BJ (cell line): Measurements from ENCODE around the gene BOD1L1. TPM values are rescaled to one million over a fixed set of nuclear protein-coding genes. Genes with fewer than 3 reads are reported as not detected.

ENCODE experiments used
- CTCF ChIA-PET: fragments of 350-600 bp; formaldehyde crosslinking; extraction: SDS; loops from one replicate; lab custom pipeline; 2021; ENCODE audit warnings: antibody characterized with exemption, inconsistent platforms; lab: Yijun Ruan, JAX
- POLR2A ChIA-PET: fragments of 300-600 bp; sonication (Branson Sonifier 250); formaldehyde crosslinking; extraction: SDS; loops from one replicate; lab custom pipeline; 2021; ENCODE audit warnings: antibody characterized with exemption; lab: Charles Lee
- DNase-seq: peaks from one replicate; pipeline ENCODE4 v3.0.0-alpha.2; 2011; ENCODE audit warnings: low read depth
- H3K27me3 ChIP-seq: 2 replicates; pipeline ENCODE4 v1.6.0; 2011; ENCODE audit warnings: low read length; ENCODE audit not compliant: control insufficient read depth, insufficient read depth
- H3K36me3 ChIP-seq: 2 replicates; pipeline ENCODE4 v1.5.1; 2011; ENCODE audit warnings: low read length; ENCODE audit not compliant: control insufficient read depth, insufficient read depth
- H3K4me3 ChIP-seq: 2 replicates; pipeline ENCODE4 v1.5.1; 2011; ENCODE audit warnings: low read depth, mild to moderate bottlenecking, control low read depth, low read length
- polyA plus RNA-seq: library from polyadenylated mRNA; depleted of rRNA; stranded (reverse); fragments of >200 nt; gene quantifications from 2 replicates; pipeline ENCODE4 v1.2.3, GENCODE V29; 2011
- TF ChIP-seq, protein P1 (sequence below): IDR thresholded peaks from 2 replicates; pipeline ENCODE4 v1.5.1; 2011; ENCODE audit warnings: low read depth, mild to moderate bottlenecking, control low read depth, inconsistent platforms, low read length, moderate library complexity; ENCODE audit not compliant: insufficient read depth

The BOD1L1 gene
- polyA plus RNA-seq, 1 experiment: 8.9 TPM

DNA sequence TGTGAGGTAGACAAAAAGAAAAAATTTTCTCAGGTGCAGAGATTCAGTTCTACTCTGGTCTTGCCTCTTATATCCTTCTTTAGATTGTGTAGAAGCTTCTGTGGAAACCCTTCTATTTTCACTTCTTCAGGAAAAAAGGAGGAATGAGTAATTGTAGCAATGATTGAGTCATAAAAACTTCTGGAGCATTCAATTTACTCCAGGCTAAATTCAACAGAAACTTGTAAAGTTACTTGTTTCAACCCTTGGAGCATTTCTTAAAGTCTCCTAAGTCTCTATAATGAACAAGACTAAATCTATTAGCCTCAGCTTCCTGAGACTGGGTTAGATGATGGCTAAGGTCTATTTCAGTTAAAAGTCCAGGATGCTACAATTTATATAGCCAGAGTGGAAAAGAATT is 29.9 kb downstream of the BOD1L1 start:
- peaks cover 16% of the 10 kb centered on the region for H3K36me3 ChIP-seq
- peak; percentile 18 for DNase-seq
- CTCF ChIA-PET: no interaction called here

DNA sequence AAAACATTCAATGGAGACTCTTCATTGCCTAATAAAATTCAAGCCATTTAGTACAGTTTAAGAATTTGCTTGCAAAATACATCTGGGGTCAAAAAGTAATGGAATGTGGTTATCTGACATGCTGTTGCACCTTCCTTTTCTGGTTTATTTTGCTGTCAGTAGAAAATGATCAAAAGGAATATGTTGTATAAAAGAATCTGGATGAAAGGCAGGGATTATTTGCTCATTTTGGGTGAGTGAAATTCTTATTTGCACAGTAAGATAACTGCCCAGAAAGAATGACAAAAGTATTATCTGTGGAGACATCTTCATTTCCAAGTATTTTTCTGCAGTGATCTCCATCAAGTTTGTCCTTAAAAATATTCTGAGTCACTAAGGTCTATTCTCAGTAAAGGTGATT is 30.4 kb downstream of the BOD1L1 start:
- H3K27me3 ChIP-seq: no peaks in the 10 kb centered on the region
- DNase-seq: no peak
- H3K36me3 ChIP-seq: peaks cover 14% of the 10 kb centered on the region
- POLR2A ChIA-PET: no interaction called here
- TF ChIP-seq, protein P1, sequence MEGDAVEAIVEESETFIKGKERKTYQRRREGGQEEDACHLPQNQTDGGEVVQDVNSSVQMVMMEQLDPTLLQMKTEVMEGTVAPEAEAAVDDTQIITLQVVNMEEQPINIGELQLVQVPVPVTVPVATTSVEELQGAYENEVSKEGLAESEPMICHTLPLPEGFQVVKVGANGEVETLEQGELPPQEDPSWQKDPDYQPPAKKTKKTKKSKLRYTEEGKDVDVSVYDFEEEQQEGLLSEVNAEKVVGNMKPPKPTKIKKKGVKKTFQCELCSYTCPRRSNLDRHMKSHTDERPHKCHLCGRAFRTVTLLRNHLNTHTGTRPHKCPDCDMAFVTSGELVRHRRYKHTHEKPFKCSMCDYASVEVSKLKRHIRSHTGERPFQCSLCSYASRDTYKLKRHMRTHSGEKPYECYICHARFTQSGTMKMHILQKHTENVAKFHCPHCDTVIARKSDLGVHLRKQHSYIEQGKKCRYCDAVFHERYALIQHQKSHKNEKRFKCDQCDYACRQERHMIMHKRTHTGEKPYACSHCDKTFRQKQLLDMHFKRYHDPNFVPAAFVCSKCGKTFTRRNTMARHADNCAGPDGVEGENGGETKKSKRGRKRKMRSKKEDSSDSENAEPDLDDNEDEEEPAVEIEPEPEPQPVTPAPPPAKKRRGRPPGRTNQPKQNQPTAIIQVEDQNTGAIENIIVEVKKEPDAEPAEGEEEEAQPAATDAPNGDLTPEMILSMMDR: no peak
- no peak overlapping the region for H3K4me3 ChIP-seq
- CTCF ChIA-PET: no interaction called here

More for the DNA sequence above, 29.9 kb downstream of the BOD1L1 start:
- TF ChIP-seq, protein P1: no peak
- no peak overlapping the region for H3K4me3 ChIP-seq
- H3K27me3 ChIP-seq: no peaks in the 10 kb centered on the region
- POLR2A ChIA-PET: no interaction called here

DNA sequence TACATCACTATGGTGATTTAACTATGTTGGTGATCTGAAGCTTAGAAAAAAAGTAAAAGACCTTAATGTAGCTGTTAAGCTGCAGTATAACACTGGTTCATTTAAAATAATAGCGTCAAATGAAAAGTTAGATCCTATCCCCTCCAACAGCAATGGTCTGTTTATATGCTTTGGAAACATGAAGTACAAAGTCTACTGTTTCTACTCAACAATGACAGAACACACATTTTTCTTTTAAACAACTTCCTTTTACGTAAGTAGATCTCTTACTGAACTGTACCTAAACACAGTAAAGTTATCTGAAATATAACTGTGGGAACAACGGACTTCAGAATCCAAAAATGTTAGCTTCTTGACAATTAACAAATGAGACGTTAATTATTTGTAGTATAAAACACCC is 35.3 kb downstream of the BOD1L1 start:
- ChIA-PET CTCF (interaction anchor here (1.0 kb wide), 1 partner anchor 8 kb away, joined by 3 read pairs; no protein-coding TSS in a partner anchor), POLR2A (no interaction called here)
- TF ChIP-seq, protein P1: no peak
- DNase-seq: no peak
- Histone ChIP-seq H3K4me3 (no peak overlapping the region), H3K36me3 (peaks cover 7% of the 10 kb centered on the region), H3K27me3 (no peaks in the 10 kb centered on the region)

DNA sequence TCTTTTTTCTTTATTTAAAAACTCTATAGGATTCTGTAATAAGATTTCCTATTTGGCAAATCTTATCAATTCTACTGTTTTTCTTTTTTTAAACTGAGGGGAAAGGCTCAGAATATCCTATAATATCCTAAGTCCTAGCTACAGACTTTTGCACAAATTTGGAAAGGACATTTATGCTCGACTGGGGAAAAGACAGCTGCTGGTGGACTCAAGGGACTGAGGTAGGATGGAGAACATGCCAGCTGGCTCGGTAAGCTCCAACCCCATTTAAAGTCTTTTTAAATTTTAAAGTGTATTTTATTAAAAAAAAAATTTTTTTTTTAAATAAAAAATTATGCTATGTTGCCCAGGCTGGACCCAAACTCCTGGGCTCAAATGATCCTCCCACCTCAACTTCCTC is 36.8 kb downstream of the BOD1L1 start:
- TF ChIP-seq, protein P1: no peak
- H3K4me3 ChIP-seq: no peak overlapping the region
- DNase-seq: no peak
- ChIA-PET POLR2A (no interaction called here), CTCF (interaction anchor here (0.6 to 1.2 kb wide), 2 partner anchors 9 to 102 kb away, joined by 3 to 4 read pairs; no protein-coding TSS in a partner anchor)
- H3K27me3 ChIP-seq: no peaks in the 10 kb centered on the region
- peaks cover 7% of the 10 kb centered on the region for H3K36me3 ChIP-seq

DNA sequence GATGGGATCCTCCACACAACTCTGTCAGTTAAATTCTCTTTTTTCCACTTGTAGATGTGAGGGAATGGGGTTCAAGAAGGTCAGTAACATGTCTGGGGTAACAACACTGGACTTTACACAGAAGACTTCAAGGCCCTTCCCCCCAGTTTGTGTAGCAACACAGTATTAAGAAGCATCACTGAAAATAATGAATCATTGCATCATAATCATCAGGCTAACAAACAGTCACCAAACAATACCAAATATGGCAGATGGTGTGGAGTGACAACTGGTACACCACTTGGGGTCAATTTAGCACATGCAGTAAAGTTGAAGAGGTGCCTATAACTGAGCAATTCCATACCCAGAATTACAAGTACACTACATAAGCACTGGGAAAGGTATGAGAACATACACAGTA is 38.6 kb downstream of the BOD1L1 start:
- TF ChIP-seq, protein P1: no peak
- ChIA-PET POLR2A (no interaction called here), CTCF (no interaction called here)

More for the DNA sequence above, 38.6 kb downstream of the BOD1L1 start:
- no peak for DNase-seq
- Histone ChIP-seq H3K4me3 (no peak overlapping the region), H3K27me3 (no peaks in the 10 kb centered on the region), H3K36me3 (peaks cover 7% of the 10 kb centered on the region)
